GM21786 (cell line): Measurements from ENCODE around the gene PHYKPL.

ENCODE experiments used
- ATAC-seq: cut with Tn5 transposase; IDR thresholded peaks from one replicate; pipeline ENCODE4 v1.9.1; 2021; ENCODE audit not compliant: unreplicated experiment

PHYKPL gene

GRCh38 chr5:178224403-178224802 lies 8.2 kb downstream of the PHYKPL start:
- no peak for ATAC-seq

- no peak for ATAC-seq
These were observed 8.7 kb downstream of the PHYKPL start for GRCh38 chr5:178223828-178224335.

GRCh38 chr5:178223196-178223773 lies 9.3 kb downstream of the PHYKPL start:
- ATAC-seq = no peak

DNA sequence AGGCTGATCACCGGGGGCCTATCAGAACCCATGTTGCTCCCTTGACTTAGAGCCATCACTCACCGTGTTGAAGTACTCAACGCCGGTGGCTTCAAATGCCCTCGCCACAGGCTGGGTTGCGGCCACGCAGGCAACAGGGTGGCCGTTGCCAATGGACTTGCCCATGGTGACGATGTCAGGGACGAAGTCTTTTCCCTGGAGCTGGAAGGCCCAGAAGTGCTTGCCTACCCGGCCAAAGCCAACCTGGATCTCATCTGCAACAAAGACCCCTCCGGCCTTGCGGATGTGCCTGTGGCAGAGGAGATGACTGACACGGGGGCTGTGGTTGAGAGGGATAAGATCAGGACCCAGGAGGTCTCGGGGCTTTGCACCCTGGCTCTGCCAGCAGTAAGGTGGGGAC lies 10.3 kb downstream of the PHYKPL start:
- no peak for ATAC-seq

DNA sequence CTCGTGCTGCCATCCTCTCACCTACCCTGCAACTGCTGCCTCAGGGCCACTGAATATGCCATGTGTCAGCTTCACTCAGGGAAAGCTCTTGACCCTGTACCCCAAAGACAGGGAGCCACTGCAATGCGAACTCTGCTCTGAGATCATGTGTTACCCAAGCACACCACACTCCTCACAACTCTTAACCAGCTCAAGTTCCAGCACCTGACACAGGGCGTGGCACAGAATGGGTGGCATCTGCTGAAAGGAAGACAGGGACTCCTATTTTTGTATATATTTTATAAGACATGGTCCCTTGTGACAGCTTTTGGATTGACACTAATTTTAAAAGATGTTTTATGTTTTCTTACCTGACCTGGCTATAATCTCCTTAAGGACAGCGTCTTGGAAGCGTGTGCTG lies 10.7 kb downstream of the PHYKPL start:
- ATAC-seq = no peak

GRCh38 chr5:178221282-178221681 lies 11.3 kb downstream of the PHYKPL start:
- ATAC-seq = no peak

- ATAC-seq = no peak
These were observed 13.8 kb downstream of the PHYKPL start for GRCh38 chr5:178218827-178219226.

- no peak for ATAC-seq
These were observed 14.3 kb downstream of the PHYKPL start for GRCh38 chr5:178218237-178218776.

DNA sequence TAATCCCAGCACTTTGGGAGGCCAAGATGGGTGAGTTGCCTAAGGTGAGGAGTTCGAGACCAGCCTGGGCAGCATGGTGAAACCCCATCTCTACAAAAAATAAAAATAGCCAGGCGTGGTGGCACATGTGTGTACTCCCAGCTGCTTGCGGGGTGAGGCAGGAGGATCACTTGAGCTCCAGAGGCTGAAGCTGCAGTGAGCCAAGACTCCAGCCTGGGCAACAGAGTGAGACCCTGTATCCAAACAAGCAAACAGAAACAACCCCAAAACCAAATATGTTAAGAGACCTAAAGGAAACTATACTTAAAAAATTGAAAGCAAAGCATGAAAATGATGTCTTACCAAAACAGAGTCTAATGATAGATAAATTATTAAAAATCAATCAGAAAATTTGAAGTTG lies 15.8 kb downstream of the PHYKPL start:
- ATAC-seq = no peak

DNA sequence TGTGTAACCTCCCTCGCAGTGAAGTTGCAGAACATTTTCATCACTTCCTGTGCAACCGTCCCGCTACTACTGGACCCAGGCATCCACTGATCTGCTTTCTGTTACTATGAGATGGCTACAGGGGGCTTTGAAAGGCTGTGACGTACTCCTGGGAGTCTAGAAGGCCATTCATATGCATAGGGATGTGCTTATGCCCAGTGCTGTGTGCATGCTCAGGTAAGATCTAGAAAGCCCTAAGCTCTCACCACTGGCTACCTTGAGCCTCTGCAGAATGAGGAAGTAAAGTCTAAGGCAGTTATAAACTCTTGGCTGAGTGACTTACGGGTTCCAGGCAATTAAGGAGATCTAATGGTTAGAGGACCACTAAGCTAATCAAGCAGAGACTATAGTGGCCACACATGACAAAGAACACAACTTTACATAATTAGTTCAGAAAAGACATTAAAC lies 16.5 kb downstream of the PHYKPL start:
- no peak for ATAC-seq

GRCh38 chr5:178215280-178216002 lies 17.2 kb downstream of the PHYKPL start:
- no peak for ATAC-seq

- ATAC-seq = no peak
These were observed 18.3 kb downstream of the PHYKPL start for GRCh38 chr5:178214160-178214803.

- ATAC-seq = no peak
These were observed 18.9 kb downstream of the PHYKPL start for GRCh38 chr5:178213748-178214151.

GRCh38 chr5:178213003-178213461 lies 19.6 kb downstream of the PHYKPL start:
- ATAC-seq = no peak

DNA sequence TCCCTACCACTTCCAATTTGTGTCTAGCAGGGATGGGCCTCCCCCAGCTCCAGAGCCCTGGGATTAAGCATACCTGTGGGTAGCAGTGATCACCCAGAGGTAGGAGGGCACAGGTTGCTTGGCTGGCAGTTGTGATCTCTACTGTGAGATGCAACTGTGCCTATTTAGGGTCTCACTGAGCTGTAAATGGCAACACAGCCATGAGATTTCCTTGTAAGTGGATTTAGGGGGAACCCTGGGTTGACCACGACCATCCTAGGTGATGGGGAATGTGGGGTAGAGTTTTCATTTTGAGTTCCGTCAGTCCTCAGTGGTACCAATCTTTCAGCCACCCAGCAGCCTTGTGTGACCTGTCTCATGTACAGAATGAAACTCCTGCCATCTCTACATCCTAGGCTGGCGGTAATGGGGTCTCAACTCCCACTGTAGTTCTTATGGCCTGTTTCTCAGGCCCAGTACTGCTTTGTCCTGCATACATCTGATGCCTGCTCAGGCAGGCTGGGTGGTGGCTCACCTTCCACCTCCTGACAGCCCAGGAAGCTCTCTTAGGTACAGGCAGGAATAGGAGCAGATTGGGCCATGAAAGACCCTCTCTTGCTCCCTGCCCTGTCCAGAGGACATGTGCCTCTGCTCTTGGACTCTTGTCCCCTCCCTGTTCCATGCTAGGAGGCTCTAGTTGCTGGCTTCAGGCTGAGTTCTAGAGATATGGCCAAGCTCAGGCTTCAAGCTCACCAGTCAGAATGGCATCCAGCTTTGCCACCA lies 20.2 kb downstream of the PHYKPL start:
- ATAC-seq = no peak

DNA sequence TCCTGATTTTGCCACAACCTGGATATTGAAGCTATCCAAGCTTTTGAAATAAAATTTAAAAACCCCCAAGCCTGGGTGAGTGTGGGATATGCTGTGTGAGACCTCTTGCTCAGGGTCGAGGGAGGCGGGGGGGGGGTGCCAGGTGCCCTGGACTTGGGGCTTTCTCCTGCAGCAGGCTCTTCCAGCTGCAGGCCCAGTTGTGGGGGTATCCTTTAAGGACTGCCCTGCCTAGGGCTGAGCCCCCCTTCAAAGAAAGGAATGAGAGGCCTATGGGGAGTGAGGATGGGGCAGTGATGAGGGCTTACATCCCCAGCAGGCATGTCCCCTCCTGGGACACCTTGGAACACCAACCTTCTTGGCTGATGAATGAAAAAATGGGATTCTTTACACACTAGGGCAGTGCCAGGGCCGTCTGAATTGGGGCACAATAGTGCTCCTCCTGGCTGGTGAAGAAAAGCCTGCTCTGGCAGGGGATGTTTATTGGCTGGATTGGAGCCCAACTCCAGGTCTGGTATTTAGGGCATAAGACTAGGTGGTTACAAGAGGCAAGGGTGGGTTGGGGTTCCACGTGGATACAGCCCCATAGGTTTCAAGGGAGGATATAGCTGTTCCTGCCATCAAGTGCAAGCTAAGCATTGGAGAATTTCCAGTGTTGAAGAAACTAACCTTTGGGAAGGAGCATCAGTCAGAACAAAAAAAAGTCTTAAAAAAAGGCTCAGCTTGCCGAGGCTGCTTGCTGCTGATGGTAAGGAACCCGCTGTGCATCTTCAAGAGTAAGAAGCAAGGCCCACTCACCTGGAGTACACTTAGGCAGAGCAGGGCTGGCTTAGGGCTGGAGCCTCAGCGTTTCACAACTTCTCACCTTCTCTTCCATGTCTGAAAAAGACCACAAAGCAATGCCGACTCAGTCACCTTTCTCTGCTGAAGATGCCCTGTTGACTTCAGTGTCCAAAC lies 21.2 kb downstream of the PHYKPL start:
- ATAC-seq = no peak

- no peak for ATAC-seq
These were observed 21.9 kb downstream of the PHYKPL start for GRCh38 chr5:178210686-178211085.

GRCh38 chr5:178210073-178210535 lies 22.5 kb downstream of the PHYKPL start:
- ATAC-seq = no peak

DNA sequence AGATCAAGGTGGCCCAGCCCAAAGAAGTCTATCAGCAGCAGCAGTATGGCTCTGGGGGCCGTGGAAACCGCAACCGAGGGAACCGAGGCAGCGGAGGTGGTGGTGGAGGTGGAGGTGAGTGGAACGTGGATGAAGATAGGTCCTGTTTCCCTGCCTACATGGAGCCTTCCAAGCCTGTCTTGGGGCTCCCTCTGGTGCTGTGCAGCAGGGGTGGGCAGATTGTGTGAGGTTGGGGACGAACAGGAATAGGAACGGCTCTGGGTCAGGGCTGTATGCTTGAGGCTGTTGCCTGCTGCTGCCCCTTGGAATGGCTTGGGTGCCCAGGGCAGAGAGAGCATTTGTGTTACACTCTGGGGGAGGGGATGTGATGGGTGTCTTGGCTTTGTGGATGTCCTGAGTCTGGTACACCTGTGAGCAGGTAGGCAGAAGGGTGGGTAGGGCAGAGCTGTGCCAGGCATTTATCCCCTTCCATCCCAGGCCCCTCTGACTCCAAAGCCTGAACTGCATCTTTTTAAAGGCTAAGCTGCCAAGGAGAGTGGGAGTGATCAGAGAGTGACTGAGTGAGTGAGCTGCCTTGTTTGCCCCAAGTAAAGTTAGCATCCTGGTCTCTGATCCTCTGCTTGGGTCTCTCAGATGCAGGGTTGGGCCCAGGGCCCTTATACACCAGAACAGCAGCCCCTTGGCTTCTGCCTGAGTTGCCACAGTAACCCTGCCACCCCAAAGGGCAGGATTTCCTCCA lies 23.1 kb downstream of the PHYKPL start:
- ATAC-seq = no peak
